Astrocyte of the hippocampus (primary cell): Measurements from ENCODE around the gene SSR1.

ENCODE experiments used
- DNase-seq: peaks from one replicate; pipeline ENCODE4 v3.0.0; 2011; ENCODE audit warnings: low read depth, low spot score

Gene SSR1

DNA sequence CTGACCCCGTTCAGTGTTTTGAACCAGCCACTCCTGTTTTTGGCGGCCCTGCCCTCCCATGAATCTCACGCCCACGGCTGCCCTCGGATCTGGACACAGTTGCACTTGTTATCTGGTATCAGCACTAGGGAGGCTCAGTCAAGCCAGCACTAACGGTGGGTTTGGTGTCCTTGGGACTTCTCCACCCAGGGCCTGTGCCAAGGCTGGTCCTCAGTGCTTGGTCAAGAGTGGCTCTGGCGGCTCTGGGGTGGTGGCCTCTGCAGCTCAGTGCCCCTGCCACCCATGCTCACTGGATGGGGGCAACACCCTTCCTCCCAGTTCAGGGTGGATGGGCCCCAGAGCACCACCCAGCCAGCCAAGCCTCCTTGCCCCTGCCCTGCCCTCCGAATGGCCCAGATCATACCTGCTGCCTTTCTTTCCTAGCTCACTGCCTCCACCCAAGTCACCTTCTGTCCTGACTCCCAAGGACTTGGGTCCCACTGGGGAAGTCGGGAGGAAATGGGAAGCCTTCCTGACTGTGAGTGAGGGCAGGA, 54.7 kb downstream of the SSR1 start:
- DNase-seq, result no peak

DNA sequence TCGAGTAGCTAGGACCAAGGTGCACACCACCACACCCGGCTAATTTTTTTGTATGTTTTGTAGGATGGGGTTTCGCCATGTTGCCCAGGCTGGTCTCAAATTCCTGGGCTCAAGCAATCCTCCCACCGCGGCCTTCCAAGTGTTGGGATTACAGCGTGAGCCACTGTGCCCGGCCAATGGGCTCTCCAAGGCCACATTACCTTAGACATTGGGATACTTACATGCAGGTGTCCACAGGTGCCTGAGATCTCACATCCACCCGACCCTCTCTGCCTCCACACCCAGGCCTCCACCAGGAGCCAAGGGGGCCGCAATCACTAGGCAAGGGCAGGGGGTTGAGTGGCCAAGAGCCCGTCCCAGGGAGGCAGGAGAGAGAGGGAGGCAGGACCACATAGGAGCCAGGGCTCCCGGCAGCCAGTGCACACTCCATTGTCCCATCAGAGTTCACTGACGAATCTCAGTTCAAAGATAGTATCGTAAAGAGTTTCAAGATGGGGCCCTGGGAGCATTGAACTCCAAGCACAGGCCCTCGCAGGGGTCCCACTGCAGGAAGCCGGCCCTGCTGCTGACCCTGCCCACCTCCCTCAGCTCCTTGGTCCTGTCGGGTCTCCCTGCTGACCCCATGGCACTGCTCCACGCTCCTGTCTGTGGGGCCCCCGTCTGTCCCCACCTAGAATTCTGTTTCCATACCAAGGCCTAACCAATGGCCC, 55.3 kb downstream of the SSR1 start:
- DNase-seq, result no peak

DNA sequence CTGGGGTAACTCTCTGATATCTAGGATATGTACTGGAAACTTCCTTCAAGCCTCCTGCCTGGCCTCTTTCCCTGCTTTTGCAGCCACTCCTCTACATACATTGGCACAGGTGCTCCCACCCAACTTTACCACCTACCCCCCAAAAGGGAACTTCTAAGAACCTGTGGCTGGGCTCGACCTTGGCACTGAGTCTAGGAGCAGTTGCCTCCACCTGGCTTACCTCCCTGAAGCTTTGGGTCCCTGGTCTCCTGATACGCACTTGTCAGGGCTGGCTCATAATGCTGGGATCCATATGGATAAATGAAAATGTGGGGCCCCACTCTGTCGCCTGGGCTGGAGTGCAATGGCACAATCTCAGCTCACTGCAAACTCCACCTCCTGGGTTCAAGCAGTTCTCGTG, 56.2 kb downstream of the SSR1 start:
- DNase-seq, result no peak

DNA sequence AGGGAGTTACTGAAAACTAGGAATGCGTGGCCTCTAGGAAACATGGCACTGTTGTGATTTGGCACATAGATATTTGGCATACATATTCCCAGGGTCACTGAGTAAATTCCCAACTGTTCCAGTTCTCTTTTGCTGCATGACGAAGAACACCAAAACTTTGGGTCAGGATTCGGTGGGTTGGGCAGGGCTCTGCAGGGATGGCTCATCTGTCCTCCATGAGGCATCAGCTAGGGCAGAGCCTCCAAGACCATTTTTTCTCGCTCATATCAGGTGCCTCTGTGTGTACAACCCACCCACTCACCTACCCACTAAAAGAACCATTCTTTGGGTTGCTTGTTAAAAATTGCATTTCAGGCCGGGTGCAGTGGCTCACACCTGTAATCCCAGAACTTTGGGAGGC, 57.1 kb downstream of the SSR1 start:
- no peak for DNase-seq

DNA sequence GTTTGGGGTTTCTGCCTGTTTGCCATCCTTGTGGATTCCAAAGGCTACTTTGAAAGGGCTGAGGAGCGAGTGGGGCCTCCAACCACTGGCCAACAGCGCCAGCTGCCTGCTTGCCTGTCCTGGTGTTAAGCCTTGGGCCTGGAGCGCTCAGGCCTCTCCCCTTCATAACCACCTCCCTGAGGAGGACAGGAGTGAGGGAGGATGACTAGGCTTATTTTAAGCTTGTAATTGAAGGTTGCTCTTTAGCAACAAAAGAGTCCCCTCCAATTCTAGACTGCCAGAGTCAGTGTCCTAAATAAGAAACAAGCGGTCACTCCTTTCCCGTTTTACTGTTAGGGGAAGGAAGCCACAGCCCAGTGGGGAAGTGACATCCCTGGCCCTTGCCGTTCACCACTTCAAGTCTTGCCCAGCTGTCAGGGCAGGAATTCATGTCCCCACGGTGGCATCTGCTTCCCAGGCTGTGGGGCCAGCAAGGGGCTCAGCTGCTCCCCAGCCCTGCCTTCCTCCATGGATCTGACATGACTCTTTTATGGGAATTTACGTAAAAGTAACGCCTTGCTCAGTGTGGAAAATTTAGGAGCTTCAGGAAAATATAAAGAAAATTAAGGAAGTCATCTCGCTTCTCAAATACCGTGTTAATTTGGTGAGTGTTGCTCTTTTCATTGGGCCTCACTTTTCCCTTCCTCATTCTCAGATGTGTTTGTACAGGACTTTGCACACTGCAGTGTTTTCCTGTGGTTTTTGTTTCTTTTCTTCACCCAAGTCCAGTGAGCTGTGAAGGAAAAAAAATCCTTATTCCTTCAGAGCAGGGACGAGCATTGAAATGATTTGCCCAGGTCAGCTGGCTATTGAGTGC, 57.8 kb downstream of the SSR1 start:
- no peak for DNase-seq

DNA sequence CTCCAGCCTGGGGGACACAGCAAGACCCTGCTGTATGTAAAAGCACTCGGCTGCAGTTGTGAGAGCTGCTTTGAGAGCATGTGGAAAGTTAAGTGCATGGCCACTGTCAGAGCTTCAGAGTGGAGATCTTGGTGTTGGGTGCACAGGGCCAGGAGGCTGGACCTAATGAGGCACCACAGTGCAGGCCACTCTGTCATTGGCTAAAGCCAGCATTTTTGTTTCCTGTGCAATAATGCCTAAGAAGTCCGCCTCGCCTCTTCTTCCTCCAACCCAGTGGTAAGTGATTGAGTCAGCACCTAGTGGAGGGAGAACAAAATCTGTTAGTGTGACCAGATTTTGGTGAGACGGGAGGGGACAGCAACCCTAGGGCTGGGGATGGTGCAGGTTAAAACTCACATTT, 60.6 kb downstream of the SSR1 start:
- DNase-seq, result no peak

DNA sequence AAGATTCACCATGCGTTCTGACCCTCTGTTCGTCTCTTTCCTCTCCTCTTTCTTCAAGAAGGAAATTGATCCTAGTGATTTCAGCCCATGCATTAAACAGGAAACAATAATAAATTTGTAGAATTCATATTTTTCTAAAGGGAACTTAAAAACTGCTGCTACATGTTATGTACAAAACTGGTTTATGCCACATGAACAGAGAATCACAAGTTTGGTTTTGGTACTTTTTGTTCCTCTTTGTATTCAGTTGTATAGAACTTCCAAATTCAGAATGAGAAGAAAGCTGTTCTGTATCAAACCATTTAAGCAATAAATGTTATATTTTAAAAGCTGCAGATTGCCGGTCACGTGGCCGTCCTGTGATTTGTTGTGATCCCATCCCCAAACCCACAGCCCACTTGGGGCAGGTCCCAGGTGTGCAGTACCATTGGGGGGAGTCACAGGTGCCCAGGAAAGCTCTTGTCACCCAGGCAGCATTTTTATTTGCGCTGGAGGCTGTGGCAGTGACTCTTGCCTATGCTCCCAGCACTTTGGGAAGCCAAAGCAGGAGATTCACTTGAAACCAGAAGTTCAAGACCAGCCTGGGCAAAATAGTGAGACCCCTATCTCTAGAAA, 61.2 kb downstream of the SSR1 start:
- no peak for DNase-seq

DNA sequence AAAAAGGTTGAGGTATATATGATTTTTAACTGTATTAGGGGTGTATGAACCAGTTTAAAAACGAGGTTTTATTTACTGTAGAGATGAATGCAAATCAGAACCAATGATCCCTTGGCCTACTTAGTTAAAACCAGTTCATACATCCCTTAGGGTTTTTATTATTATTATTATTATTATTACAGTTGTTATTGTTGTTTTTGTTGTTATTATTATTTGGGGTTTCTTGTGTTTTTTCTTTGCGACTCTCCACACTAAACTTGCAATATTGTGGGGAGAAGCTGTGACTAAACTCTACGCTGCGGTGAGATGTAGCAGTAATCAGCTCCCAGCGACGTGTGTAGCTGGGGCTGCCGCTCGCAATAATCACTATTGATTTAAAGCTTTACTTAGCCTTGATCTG, 62.2 kb downstream of the SSR1 start:
- no peak for DNase-seq

DNA sequence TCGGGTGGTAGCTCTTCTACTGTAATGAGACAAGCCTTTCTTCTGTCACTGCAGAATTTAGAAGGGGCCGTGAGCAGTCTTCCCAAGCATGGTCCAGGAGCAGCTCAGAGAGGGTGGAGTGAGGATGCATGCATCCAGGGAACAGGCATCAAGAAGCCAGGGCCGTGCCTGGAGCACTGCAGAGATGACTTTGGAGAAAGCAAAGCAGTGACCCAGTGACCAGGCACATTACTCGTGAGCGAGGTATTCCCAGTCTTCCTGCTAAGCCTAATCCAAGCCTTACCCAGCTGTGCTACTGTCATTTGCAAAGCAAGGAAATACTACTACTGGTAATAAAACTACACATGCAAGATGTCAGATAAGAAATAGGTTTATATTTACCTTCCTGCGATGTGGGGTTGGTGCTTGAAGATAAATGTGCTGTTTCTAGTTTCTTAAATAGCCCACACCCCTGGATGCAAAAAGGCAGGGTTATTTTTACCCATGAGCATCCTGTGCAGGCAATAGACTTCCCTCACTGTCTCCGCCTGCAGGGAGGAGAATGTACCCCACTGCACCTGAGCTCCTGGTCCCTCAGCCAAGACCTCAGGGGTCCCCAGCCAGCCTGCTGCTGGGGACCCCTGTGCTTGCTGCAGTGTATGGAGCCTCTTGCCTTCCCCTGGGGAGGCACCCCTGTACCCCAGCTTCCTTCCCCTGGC, 62.9 kb downstream of the SSR1 start:
- DNase-seq, result no peak

DNA sequence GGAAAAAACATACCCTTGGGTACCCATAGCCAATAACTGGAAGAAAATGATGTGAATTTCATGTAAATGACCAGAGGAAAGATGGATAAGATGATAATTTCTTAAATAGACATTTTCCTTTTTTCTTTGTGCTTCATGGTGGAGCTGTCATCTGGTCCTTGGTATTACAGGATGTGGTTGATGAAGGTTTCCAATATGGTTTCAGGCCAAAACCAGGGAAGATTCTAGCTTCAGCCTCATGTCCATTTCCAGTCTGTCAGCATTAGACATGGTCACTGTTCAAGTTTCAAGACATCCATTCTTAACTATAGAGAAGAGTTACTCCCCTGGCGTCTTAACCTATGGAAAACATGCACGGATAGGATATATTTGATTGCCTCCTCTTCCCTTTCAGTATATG, 63.6 kb downstream of the SSR1 start:
- DNase-seq, result no peak

DNA sequence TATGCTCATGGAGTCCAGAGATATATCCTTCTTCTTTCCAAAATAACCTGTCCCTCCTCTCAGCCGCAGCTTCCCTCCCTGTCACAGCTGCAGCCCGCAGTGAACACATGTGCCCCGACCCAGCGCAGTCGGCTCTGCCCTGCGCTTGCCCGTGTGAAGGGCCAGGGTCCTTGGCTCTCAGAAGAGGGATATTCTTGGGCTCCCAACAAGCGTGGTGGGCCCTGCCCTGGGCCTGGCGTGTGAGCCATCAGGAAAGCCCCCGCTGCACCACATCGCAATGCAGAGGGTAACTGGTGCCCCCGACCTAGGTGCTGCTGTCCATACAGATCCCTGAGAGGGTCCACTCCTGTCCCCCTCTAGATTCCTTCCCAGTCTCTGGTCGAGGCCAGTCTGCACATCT, 65.2 kb downstream of the SSR1 start:
- DNase-seq, result no peak

DNA sequence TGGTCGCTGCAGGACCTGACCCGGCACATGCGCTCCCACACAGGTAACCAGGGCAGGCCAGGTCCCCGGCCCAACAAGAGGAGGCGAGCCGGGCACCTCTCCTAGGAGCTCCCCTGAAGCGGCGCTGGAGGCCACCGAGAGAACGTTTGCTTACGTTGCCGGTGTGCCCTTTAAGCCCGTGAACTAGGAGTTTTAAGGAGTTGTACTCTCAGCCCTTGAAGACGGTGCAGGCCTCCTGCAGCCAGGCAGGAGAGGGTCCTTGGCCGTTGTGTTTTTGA, 65.9 kb downstream of the SSR1 start:
- no peak for DNase-seq

DNA sequence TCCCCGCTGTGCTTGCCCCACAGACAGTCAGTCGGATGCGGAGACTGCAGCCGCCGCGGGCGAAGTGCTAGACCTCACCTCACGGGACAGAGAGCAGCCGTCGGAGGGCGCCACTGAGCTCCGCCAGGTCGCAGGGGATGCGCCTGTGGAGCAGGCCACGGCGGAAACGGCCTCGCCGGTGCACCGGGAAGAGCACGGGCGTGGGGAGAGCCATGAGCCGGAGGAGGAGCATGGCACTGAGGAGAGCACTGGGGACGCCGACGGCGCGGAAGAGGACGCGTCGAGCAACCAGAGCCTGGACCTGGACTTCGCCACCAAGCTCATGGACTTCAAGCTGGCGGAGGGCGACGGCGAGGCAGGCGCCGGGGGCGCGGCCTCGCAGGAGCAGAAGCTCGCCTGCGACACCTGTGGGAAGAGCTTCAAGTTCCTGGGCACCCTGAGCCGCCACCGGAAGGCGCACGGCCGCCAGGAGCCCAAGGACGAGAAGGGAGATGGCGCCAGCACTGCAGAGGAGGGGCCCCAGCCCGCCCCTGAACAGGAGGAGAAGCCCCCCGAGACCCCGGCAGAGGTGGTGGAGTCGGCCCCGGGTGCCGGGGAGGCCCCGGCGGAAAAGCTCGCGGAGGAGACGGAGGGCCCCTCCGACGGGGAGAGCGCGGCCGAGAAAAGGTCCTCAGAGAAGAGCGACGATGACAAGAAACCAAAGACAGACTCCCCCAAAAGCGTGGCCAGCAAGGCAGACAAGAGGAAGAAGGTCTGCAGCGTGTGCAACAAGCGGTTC, 66.4 kb downstream of the SSR1 start:
- DNase-seq, result no peak

DNA sequence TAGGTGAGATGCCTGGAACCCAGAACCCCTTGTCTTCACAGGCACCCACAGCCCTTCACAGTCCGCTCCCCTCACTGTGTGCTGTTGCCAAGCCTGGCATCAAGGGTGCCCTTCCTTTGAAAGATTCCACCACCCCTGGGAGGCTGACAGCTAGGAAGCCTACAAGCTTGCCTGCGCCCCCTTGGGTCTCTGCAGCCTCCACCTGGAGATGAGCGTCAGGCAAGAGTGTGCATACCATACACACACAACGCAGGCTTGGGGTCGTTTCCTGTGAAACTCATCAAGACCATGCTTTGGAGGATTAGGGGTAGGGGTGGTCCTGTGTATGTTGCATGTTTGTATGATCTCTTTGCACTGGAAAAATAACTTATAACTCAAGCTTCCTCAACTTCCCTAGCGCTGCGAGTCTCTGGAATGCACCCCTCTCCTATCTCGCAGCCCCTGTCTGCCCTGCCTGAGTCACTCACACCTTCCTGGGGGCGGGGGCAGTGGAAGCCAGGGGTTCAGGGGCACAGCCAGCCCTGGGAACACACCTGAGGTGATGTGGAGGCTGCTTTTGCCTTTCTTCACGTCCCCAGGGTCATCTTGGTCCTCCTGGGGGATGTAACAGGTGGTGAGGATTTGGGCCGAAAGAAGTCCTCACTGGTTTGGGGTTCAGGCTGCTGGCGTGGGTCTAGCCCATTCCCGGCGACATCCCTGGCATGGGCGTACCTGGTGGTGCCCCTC, 67.2 kb downstream of the SSR1 start:
- DNase-seq, result no peak

DNA sequence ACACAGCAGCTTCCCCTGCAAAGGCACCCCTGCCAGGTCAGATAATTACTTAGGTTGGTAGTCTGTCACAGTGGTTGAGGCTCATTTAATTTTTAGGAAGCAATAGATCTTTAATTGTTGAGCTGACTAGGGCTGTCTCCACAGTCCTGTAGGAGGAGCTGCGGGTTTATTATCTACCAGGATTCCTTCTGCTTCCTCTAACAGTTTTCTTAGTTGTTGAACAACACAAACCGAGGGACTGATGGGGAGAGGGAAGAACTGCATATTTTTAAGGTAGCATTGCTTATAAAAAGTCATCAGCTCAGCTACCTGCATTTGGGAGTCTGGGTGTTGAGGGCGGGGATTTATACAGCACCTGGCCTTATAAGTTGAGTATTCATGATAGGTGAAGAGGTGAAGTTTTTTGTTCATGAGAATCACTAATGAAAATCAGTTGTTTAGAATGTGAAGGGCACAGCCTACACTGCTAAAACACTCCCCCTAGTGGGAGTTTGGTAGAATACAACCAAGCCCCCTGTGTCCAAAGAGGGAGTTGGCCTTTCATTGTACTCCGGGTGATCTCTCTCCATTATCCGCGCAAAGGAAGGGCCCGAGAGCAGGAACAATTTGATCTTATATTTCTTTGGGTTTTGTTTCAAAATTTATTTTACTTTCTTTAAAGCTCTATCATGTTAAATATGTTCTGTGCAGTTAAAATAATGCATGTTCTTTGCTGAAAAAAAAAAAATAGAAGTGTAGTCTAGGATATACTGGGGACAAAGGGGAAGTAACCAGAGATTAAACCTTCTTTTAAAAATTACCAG, 69.6 kb downstream of the SSR1 start:
- peak; percentile 81 for DNase-seq

DNA sequence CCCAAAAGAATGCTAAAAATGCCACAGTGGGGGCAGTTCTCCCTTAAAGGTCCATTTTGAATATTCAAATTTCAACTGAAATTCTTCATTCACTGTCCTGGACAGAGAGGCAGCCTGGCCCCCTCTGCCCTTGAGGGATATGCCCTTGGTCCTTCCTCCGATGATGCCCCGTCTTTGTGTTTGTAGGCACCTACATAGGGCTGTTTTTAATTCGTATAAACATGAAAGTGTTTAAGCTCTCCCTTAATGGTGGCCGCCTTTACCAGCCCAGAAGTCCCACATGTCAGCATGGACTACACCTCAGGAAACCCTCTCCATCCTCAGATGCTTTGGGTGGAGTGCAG, 70.2 kb downstream of the SSR1 start:
- DNase-seq, result no peak

DNA sequence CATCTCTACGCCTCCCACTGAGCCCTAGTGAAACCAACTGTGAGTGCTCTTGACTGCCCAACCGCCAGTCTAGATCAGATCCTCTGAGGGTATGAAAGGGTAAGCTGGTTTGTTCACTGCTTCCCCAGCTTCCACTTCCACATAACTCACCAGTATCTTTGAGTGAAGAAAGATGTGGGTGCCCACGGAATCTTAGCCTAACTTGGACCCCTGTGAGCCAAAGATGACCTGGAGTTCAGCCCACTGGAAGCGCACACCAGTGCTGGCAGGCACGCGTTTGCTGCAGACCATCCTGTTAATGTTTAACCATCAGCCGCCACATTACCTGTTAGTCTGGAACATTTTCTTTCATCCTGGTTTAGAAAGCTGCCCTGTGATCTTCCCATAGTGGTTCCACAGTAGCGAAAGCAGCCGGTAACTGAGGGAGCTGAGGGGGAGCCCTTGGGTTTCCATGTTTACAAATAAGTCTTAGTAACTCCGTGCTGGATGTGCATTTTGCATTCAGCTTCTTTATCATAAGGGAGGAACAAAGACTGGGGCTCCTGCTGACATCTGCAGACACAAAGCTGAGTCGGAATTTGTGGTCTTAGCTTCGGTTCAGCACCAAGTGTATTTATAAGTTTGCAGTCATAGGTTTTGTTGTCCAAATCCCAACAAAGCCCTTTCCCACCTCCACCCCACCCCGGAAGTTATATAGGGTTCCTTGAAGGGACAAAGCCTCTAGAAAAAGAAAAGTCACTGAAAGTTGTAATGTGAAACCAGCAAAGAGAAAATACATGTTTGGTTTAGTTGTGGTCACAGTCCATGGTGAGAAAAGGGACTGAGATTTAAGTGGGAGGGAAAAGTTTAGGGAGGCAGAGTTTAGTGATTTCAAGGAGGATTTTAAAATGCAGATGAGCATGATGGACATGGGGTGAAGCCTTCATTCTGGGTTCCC, 71.0 kb downstream of the SSR1 start:
- DNase-seq, result peak; percentile 55

DNA sequence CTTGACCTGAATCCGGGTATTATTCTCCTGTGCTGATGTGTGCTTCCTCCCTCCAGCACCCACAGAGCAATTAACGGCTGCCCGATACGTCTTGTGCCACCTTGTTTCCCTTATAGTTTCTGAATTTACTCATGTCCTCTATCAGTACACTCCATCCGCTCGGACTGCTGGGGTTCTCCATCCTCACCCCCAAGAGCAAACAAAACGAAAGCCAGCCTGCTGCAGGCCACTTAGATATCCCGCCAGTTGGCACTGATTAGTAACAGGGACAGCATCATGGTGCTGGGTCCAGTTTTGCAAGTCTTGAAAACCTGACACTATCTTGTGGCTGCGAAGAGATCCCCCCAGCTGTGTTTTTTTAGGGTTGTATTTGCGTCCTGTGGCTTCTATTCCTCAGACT, 71.8 kb downstream of the SSR1 start:
- DNase-seq, result no peak

DNA sequence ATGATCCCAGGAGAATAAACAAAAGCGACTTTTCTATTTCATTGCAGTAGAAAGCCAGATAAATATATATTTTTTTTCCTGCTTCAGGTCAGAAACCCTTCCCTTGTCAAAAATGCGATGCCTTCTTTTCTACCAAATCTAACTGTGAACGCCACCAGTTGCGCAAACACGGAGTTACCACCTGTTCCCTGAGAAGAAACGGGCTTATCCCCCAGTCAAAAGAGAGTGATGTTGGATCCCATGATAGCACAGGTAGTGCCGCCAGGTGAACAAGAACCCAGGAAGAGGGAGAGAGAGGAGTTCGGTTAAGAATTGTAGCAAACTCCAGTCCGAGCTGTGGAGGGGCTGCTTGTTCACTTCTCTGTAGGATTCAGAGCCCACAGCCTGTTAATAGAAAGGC, 72.6 kb downstream of the SSR1 start:
- DNase-seq, result no peak
